Cardiac muscle cell (in vitro differentiated cells and primary cell): Measurements from ENCODE around the gene ADAMTS12. TPM values are rescaled to one million over a fixed set of nuclear protein-coding genes. Genes with fewer than 3 reads are reported as not detected.

ENCODE experiments used
- DNase-seq, 2 donors: peaks; one replicate each; pipeline versions ENCODE4 v3.0.0 to v3.0.0-alpha.2; 2010 to 2017; ENCODE audit warnings: low read depth in 1 of 2, low spot score in 1 of 2
- H3K27ac ChIP-seq: fragments of 200-600 bp; sonication (generic); 2 replicates; pipeline ENCODE4 v1.5.1; 2016
- H3K27me3 ChIP-seq: fragments of 200-600 bp; sonication (generic); 2 replicates; pipeline ENCODE4 v1.6.0; 2016; ENCODE audit warnings: control low read depth
- H3K36me3 ChIP-seq: fragments of 200-600 bp; sonication (generic); 2 replicates; pipeline ENCODE4 v1.5.1; 2016; ENCODE audit warnings: control low read depth
- H3K4me1 ChIP-seq: fragments of 200-600 bp; sonication (generic); 2 replicates; pipeline ENCODE4 v1.8.1; 2017; ENCODE audit warnings: low read depth, mild to moderate bottlenecking, mixed run types
- H3K4me3 ChIP-seq: fragments of 200-600 bp; sonication (generic); 2 replicates; pipeline ENCODE4 v1.5.1; 2016; ENCODE audit warnings: mild to moderate bottlenecking
- H3K9me3 ChIP-seq: fragments of 200-600 bp; sonication (generic); 2 replicates; pipeline ENCODE4 v1.5.1; 2017; ENCODE audit warnings: low read depth, mild to moderate bottlenecking, control low read depth
- CTCF ChIP-seq: IDR thresholded peaks from 2 replicates; pipeline ENCODE4 v1.5.1; 2012; ENCODE audit warnings: low read depth, mild to moderate bottlenecking, low read length
- polyA plus RNA-seq: library from polyadenylated mRNA; unstranded; fragments of >200 nt; fragmentation: Nextera tagmentation; extraction: Ambion mirVana; gene quantifications from 2 replicates; pipeline ENCODE4 v1.2.1, GENCODE V29; 2016
- total RNA-seq: library from RNA; depleted of rRNA; stranded (reverse); fragments of >200 nt; gene quantifications from 2 replicates; pipeline ENCODE4 v1.2.3, GENCODE V29; 2016

Gene ADAMTS12
- total and polyA plus RNA-seq, 2 experiments from 2014 or later = 29.3 to 48.4 TPM

GRCh38 chr5:33690374-33691135 lies 201.2 kb downstream of the ADAMTS12 start:
- peak in 1 of 2 donors; percentile 86 for DNase-seq
- Histone ChIP-seq H3K27ac (no peak overlapping the region), H3K4me3 (no peak overlapping the region), H3K9me3 (no peaks in the 10 kb centered on the region), H3K27me3 (no peaks in the 10 kb centered on the region), H3K4me1 (peaks cover 23% of the 10 kb centered on the region), H3K36me3 (no peaks in the 10 kb centered on the region)
- no peak for TF ChIP-seq CTCF

- Histone ChIP-seq H3K36me3 (no peaks in the 10 kb centered on the region), H3K27ac (no peak overlapping the region), H3K4me1 (peaks cover 34% of the 10 kb centered on the region), H3K27me3 (no peaks in the 10 kb centered on the region), H3K4me3 (no peak overlapping the region), H3K9me3 (no peaks in the 10 kb centered on the region)
- no peak for TF ChIP-seq CTCF
- DNase-seq = no peak
Measured at GRCh38 chr5:33688526-33688925, 203.3 kb downstream of the ADAMTS12 start.

- no peaks in the 10 kb centered on the region for H3K36me3 ChIP-seq
- H3K9me3 ChIP-seq = no peaks in the 10 kb centered on the region
- no peak for TF ChIP-seq CTCF
- H3K4me1 ChIP-seq = peaks cover 34% of the 10 kb centered on the region
- H3K27me3 ChIP-seq = no peaks in the 10 kb centered on the region
- H3K4me3 ChIP-seq = no peak overlapping the region
- peak in 1 of 2 donors; percentile 24 for DNase-seq
- H3K27ac ChIP-seq = no peak overlapping the region
Measured at GRCh38 chr5:33688066-33688465, 203.7 kb downstream of the ADAMTS12 start.

GRCh38 chr5:33685873-33686755 lies 205.7 kb downstream of the ADAMTS12 start:
- Histone ChIP-seq H3K4me1 (peaks cover 34% of the 10 kb centered on the region), H3K36me3 (peaks cover 2% of the 10 kb centered on the region), H3K4me3 (no peak overlapping the region), H3K27me3 (no peaks in the 10 kb centered on the region), H3K9me3 (no peaks in the 10 kb centered on the region), H3K27ac (peak overlapping the region; percentile 75)
- peak in 1 of 2 donors; percentile 63 for DNase-seq
- TF ChIP-seq CTCF = no peak

GRCh38 chr5:33684496-33685159 lies 207.2 kb downstream of the ADAMTS12 start:
- H3K4me1 ChIP-seq = peaks cover 34% of the 10 kb centered on the region

More at GRCh38 chr5:33684496-33685159, 207.2 kb downstream of the ADAMTS12 start:
- Histone ChIP-seq H3K9me3 (no peaks in the 10 kb centered on the region), H3K27ac (peak overlapping the region; percentile 75), H3K4me3 (no peak overlapping the region), H3K36me3 (peaks cover 2% of the 10 kb centered on the region), H3K27me3 (no peaks in the 10 kb centered on the region)
- TF ChIP-seq CTCF = no peak
- DNase-seq = peak in 1 of 2 donors; percentile 51
